ENCODE results near the gene C1orf52. TPM values are rescaled to one million over a fixed set of nuclear protein-coding genes. Genes with fewer than 3 reads are reported as not detected.

The C1orf52 gene
- polyA plus RNA-seq, 3 donors, result 18.5 to 29.1 (median 19.7) TPM

DNA sequence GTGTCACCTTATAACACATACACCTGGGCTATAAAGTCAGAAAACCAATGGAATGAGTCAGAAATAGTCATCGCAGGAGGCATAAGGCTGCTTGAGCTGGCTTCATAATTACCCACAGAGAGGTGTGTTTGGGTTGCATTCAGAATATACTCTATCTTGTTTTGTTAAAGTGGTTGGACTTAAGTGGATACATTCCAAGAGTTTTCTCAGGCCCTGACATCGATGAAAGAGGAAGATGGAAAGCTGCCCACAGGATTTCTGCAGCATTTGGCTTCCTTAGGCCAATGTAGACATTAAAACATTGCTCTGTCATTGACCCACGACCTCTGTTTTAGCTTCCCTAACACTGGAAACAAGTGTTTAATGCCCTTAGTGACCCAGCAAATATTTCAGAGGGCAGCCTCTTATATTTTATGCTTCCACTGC lies 35.6 kb upstream of the C1orf52 start:
- Mint-ChIP-seq H3K4me3 (no peak overlapping the region), H3K9me3 (peaks cover 0 to 4% (median 0%) of the 10 kb centered on the region in 7 donors), H3K27ac (no peak overlapping the region), H3K27me3 (ENCODE audit: low read depth in 3 of 3) (peaks cover 0 to 4% (median 1%) of the 10 kb centered on the region in 3 donors), H3K36me3 (no peaks in the 10 kb centered on the region), H3K4me1 (no peaks in the 10 kb centered on the region)
- no peak overlapping the region for H3K9ac ChIP-seq (ENCODE audit: insufficient read depth, low read length, poor library complexity, severe bottlenecking)
- intact Hi-C loops (cut with micrococcal nuclease), result no loop called here
- no peak overlapping the region for H3K4me3 ChIP-seq (replicated peaks in 1 of 3; ENCODE audit: low read depth in 2 of 3, low read length in 3 of 3)
- no peak overlapping the region for H3K4me2 ChIP-seq (replicated peaks; ENCODE audit: extremely low read depth, low read length, poor library complexity, severe bottlenecking)
- H3K79me2 ChIP-seq (ENCODE audit: insufficient read depth, low read length), result no peaks in the 10 kb centered on the region
- no peak for DNase-seq
- H3K4me1 ChIP-seq (ENCODE audit: control insufficient read depth in 1 of 2, insufficient read depth in 2 of 2, low read length in 2 of 2), result no peaks in the 10 kb centered on the region
- H2AFZ ChIP-seq (ENCODE audit: insufficient read depth, low read depth, low read length, poor library complexity, severe bottlenecking), result no peak overlapping the region
- no peaks in the 10 kb centered on the region for H4K20me1 ChIP-seq (ENCODE audit: insufficient read depth, low read length)
- TF ChIP-seq CTCF (IDR thresholded peaks at IDR 0.05), result no peak
- H3K27me3 ChIP-seq (ENCODE audit: control insufficient read depth in 2 of 2, insufficient read depth in 2 of 2, low read length in 2 of 2), result no peaks in the 10 kb centered on the region
- no peaks in the 10 kb centered on the region for H3K36me3 ChIP-seq (replicated peaks in 1 of 2; ENCODE audit: control insufficient read depth in 1 of 2, insufficient read depth in 2 of 2, low read length in 2 of 2)
- H3K9me3 ChIP-seq (replicated peaks in 1 of 2; ENCODE audit: control insufficient read depth in 1 of 2, insufficient read depth in 1 of 2, low read length in 2 of 2), result no peaks in the 10 kb centered on the region
- no peak overlapping the region for H3K27ac ChIP-seq (ENCODE audit: low read depth in 1 of 2, low read length in 2 of 2)
- WGBS (ENCODE audit: insufficient coverage), result 71% methylated on average over 2 of the region's 3 CpGs

- intact Hi-C loops (cut with micrococcal nuclease), result no loop called here
- Histone ChIP-seq H3K9me3 (replicated peaks in 1 of 2; ENCODE audit: control insufficient read depth in 1 of 2, insufficient read depth in 1 of 2, low read length in 2 of 2) (no peaks in the 10 kb centered on the region), H3K9ac (ENCODE audit: insufficient read depth, low read length, poor library complexity, severe bottlenecking) (peak overlapping the region; percentile 1), H3K36me3 (replicated peaks in 1 of 2; ENCODE audit: control insufficient read depth in 1 of 2, insufficient read depth in 2 of 2, low read length in 2 of 2) (no peaks in the 10 kb centered on the region), H2AFZ (ENCODE audit: insufficient read depth, low read depth, low read length, poor library complexity, severe bottlenecking) (no peak overlapping the region), H3K27me3 (ENCODE audit: control insufficient read depth in 2 of 2, insufficient read depth in 2 of 2, low read length in 2 of 2) (no peaks in the 10 kb centered on the region), H3K4me1 (ENCODE audit: control insufficient read depth in 1 of 2, insufficient read depth in 2 of 2, low read length in 2 of 2) (no peaks in the 10 kb centered on the region), H3K79me2 (ENCODE audit: insufficient read depth, low read length) (no peaks in the 10 kb centered on the region), H3K4me2 (replicated peaks; ENCODE audit: extremely low read depth, low read length, poor library complexity, severe bottlenecking) (no peak overlapping the region), H3K4me3 (replicated peaks in 1 of 3; ENCODE audit: low read depth in 2 of 3, low read length in 3 of 3) (no peak overlapping the region), H3K27ac (ENCODE audit: low read depth in 1 of 2, low read length in 2 of 2) (no peak overlapping the region), H4K20me1 (ENCODE audit: insufficient read depth, low read length) (no peaks in the 10 kb centered on the region)
- Mint-ChIP-seq H3K27ac (no peak overlapping the region), H3K4me1 (no peaks in the 10 kb centered on the region), H3K27me3 (ENCODE audit: low read depth in 3 of 3) (peaks cover 0 to 3% (median 2%) of the 10 kb centered on the region in 3 donors), H3K9me3 (peaks cover 0 to 4% (median 0%) of the 10 kb centered on the region in 7 donors), H3K4me3 (no peak overlapping the region), H3K36me3 (no peaks in the 10 kb centered on the region)
- no peak for TF ChIP-seq CTCF (IDR thresholded peaks at IDR 0.05)
- DNase-seq, result no peak
- WGBS (ENCODE audit: insufficient coverage), result 100% methylated on average over 2 of the region's 2 CpGs
Observed at GRCh38 chr1:85290826-85291225, 31.4 kb upstream of the C1orf52 start.

Measured in CD14-positive monocyte (primary cell).